ENCODE results near the gene HOMER2.

The HOMER2 gene

GRCh38 chr15:82855286-82856100 lies 97.0 kb downstream of the HOMER2 start:
- DNase-seq: no peak

- DNase-seq: no peak
Measured at GRCh38 chr15:82854554-82854953, 98.0 kb downstream of the HOMER2 start.

GRCh38 chr15:82852941-82853561 lies 99.5 kb downstream of the HOMER2 start:
- DNase-seq: no peak

- DNase-seq: no peak
Measured at GRCh38 chr15:82851981-82852511, 100.5 kb downstream of the HOMER2 start.

- no peak for DNase-seq
Measured at GRCh38 chr15:82851306-82851850, 101.1 kb downstream of the HOMER2 start.

GRCh38 chr15:82850731-82851130 lies 101.8 kb downstream of the HOMER2 start:
- DNase-seq: no peak

GRCh38 chr15:82849556-82850512 lies 102.7 kb downstream of the HOMER2 start:
- DNase-seq: peak; percentile 81

- no peak for DNase-seq
Measured at GRCh38 chr15:82848241-82848993, 104.1 kb downstream of the HOMER2 start.

- peak; percentile 22 for DNase-seq
Measured at GRCh38 chr15:82847703-82848102, 104.8 kb downstream of the HOMER2 start.

- DNase-seq: no peak
Measured at GRCh38 chr15:82846621-82847020, 105.9 kb downstream of the HOMER2 start.

- DNase-seq: no peak
Measured at GRCh38 chr15:82845686-82846085, 106.8 kb downstream of the HOMER2 start.

GRCh38 chr15:82843566-82843965 lies 109.0 kb downstream of the HOMER2 start:
- DNase-seq: no peak

- DNase-seq: no peak
Measured at GRCh38 chr15:82840166-82840565, 112.4 kb downstream of the HOMER2 start.

GRCh38 chr15:82839136-82839535 lies 113.4 kb downstream of the HOMER2 start:
- no peak for DNase-seq

- no peak for DNase-seq
Measured at GRCh38 chr15:82838096-82838735, 114.3 kb downstream of the HOMER2 start.

GRCh38 chr15:82835391-82835917 lies 117.1 kb downstream of the HOMER2 start:
- no peak for DNase-seq

GRCh38 chr15:82833362-82833682 lies 119.2 kb downstream of the HOMER2 start:
- DNase-seq: no peak

- peak; percentile 85 for DNase-seq
Measured at GRCh38 chr15:82832601-82833361, 119.7 kb downstream of the HOMER2 start.

- no peak for DNase-seq
Measured at GRCh38 chr15:82831894-82832600, 120.5 kb downstream of the HOMER2 start.
